ENCODE results near the gene DNAAF5.

DNAAF5 gene

GRCh38 chr7:768881-769504 is 42.5 kb downstream of the DNAAF5 start:
- DNase-seq (ENCODE audit: low spot score), result no peak

GRCh38 chr7:770336-770735 is 43.8 kb downstream of the DNAAF5 start:
- no peak for DNase-seq (ENCODE audit: low spot score)

GRCh38 chr7:770741-771166 is 44.3 kb downstream of the DNAAF5 start:
- DNase-seq (ENCODE audit: low spot score), result no peak

- no peak for DNase-seq (ENCODE audit: low spot score)
These were observed 44.9 kb downstream of the DNAAF5 start for GRCh38 chr7:771234-772004.

GRCh38 chr7:772005-772294 is 45.5 kb downstream of the DNAAF5 start:
- DNase-seq (ENCODE audit: low spot score), result no peak

- DNase-seq (ENCODE audit: low spot score), result no peak
These were observed 45.9 kb downstream of the DNAAF5 start for GRCh38 chr7:772392-772791.

GRCh38 chr7:772861-773621 is 46.5 kb downstream of the DNAAF5 start:
- no peak for DNase-seq (ENCODE audit: low spot score)

GRCh38 chr7:773622-773915 is 47.1 kb downstream of the DNAAF5 start:
- DNase-seq (ENCODE audit: low spot score), result no peak

GRCh38 chr7:774161-775109 is 47.9 kb downstream of the DNAAF5 start:
- no peak for DNase-seq (ENCODE audit: low spot score)

- no peak for DNase-seq (ENCODE audit: low spot score)
These were observed 49.9 kb downstream of the DNAAF5 start for GRCh38 chr7:776381-776780.

GRCh38 chr7:776992-777727 is 50.7 kb downstream of the DNAAF5 start:
- DNase-seq (ENCODE audit: low spot score), result no peak

- no peak for DNase-seq (ENCODE audit: low spot score)
These were observed 51.2 kb downstream of the DNAAF5 start for GRCh38 chr7:777728-778078.

- DNase-seq (ENCODE audit: low spot score), result no peak
These were observed 51.9 kb downstream of the DNAAF5 start for GRCh38 chr7:778271-778967.

GRCh38 chr7:778968-779451 is 52.5 kb downstream of the DNAAF5 start:
- no peak for DNase-seq (ENCODE audit: low spot score)

- DNase-seq (ENCODE audit: low spot score), result no peak
These were observed 53.0 kb downstream of the DNAAF5 start for GRCh38 chr7:779480-779879.

- no peak for DNase-seq (ENCODE audit: low spot score)
These were observed 53.6 kb downstream of the DNAAF5 start for GRCh38 chr7:780081-780480.

GRCh38 chr7:780516-780915 is 54.0 kb downstream of the DNAAF5 start:
- no peak for DNase-seq (ENCODE audit: low spot score)

GRCh38 chr7:781186-781849 is 54.8 kb downstream of the DNAAF5 start:
- no peak for DNase-seq (ENCODE audit: low spot score)

GRCh38 chr7:781936-782529 is 55.5 kb downstream of the DNAAF5 start:
- no peak for DNase-seq (ENCODE audit: low spot score)
